ENCODE measurements around the gene PRORP.
A peak's percentile ranks its signal among the peaks of the same experiment; 100 is the strongest.
"Not testable (repeated sequence)": the region's sequence is repeated elsewhere in the genome, so short reads cannot be mapped to it uniquely, and the experiment has no call there.

Gene PRORP

GRCh38 chr14:35140718-35141581, 18.6 kb downstream of the PRORP start:
- DNase-seq: peak; percentile 49

- no peak for DNase-seq
These were observed 21.7 kb downstream of the PRORP start for GRCh38 chr14:35144029-35144428.

- no peak for DNase-seq
These were observed 24.4 kb downstream of the PRORP start for GRCh38 chr14:35146711-35147149.

- DNase-seq: no peak
These were observed 24.8 kb downstream of the PRORP start for GRCh38 chr14:35147186-35147585.

- no peak for DNase-seq
These were observed 25.4 kb downstream of the PRORP start for GRCh38 chr14:35147711-35148110.

GRCh38 chr14:35149239-35149638, 26.9 kb downstream of the PRORP start:
- DNase-seq: no peak

GRCh38 chr14:35152531-35152930, 30.2 kb downstream of the PRORP start:
- DNase-seq: not testable (repeated sequence)

- no peak for DNase-seq
These were observed 31.7 kb downstream of the PRORP start for GRCh38 chr14:35154016-35154415.

- DNase-seq: no peak
These were observed 33.6 kb downstream of the PRORP start for GRCh38 chr14:35155962-35156361.

GRCh38 chr14:35158491-35158890, 36.1 kb downstream of the PRORP start:
- no peak for DNase-seq

GRCh38 chr14:35158951-35159653, 36.8 kb downstream of the PRORP start:
- no peak for DNase-seq

GRCh38 chr14:35159742-35160409, 37.5 kb downstream of the PRORP start:
- DNase-seq: no peak

- no peak for DNase-seq
These were observed 38.9 kb downstream of the PRORP start for GRCh38 chr14:35161231-35161630.

GRCh38 chr14:35163384-35163783, 41.0 kb downstream of the PRORP start:
- DNase-seq: no peak

GRCh38 chr14:35164849-35165248, 42.5 kb downstream of the PRORP start:
- DNase-seq: no peak

GRCh38 chr14:35167496-35167895, 45.1 kb downstream of the PRORP start:
- no peak for DNase-seq

Measured in midbrain (tissue), 1 donor.